ENCODE measurements around the gene WASHC4.

- no peak for TF ChIP-seq POLR2A (IDR thresholded peaks at IDR 0.05; ENCODE audit: low read depth, low read length)
- no peak for TF ChIP-seq POLR2AphosphoS5 (IDR thresholded peaks at IDR 0.05; ENCODE audit: insufficient read depth, low read depth, low read length)
- no peak for TF ChIP-seq CTCF (IDR thresholded peaks at IDR 0.05; ENCODE audit: extremely low read depth in 1 of 2, insufficient read depth in 1 of 2, low read depth in 1 of 2, low read length in 2 of 2)
- TF ChIP-seq MAX (IDR thresholded peaks at IDR 0.05; ENCODE audit: insufficient read depth, insufficient read length), result no peak
- no peak for TF ChIP-seq EZH2 (IDR thresholded peaks at IDR 0.05; ENCODE audit: borderline replicate concordance, low read depth, low read length, severe bottlenecking)
- TF ChIP-seq FOS (IDR thresholded peaks at IDR 0.05; ENCODE audit: borderline replicate concordance, insufficient read depth, low read length), result no peak
- TF ChIP-seq JUN (IDR thresholded peaks at IDR 0.05; ENCODE audit: borderline replicate concordance, insufficient read depth, insufficient read length, low read depth), result no peak
- no peak for TF ChIP-seq MYC (IDR thresholded peaks at IDR 0.05; ENCODE audit: low read depth, low read length)
These were observed 15.2 kb upstream of the WASHC4 start for GRCh38 chr12:105092336-105092735.
